PC-9 (cell line): ENCODE results near the gene NLGN4X.
A peak's percentile ranks its signal among the peaks of the same experiment; 100 is the strongest.

ENCODE experiments used
- CTCF ChIP-seq: fragments of 200-600 bp; sonication (generic); conservative IDR thresholded peaks from 2 replicates; pipeline ENCODE4 v1.6.1; 2017; ENCODE audit warnings: mixed run types, antibody characterized with exemption, mild to moderate bottlenecking, moderate library complexity
- EZH2 ChIP-seq: fragments of 200-600 bp; sonication (generic); IDR thresholded peaks from 2 replicates; pipeline ENCODE4 v1.8.0; 2017; ENCODE audit warnings: antibody characterized with exemption, low read depth

GRCh38 chrX:6021316-6022091 is 207.2 kb downstream of the NLGN4X start:
- TF ChIP-seq CTCF (peak; percentile 83), EZH2 (no peak)
